ENCODE measurements around the gene APCDD1L. TPM values are rescaled to one million over a fixed set of nuclear protein-coding genes. Genes with fewer than 3 reads are reported as not detected.

Gene APCDD1L
- total and polyA plus RNA-seq, 4 donors = 0.02 to 0.74 (median 0.31) TPM

GRCh38 chr20:58454460-58454859 lies 60.7 kb downstream of the APCDD1L start:
- Histone ChIP-seq H3K36me3 (ENCODE audit: control insufficient read depth in 4 of 4, insufficient read depth in 4 of 4, low read length in 4 of 4) (peaks cover 0 to 2% (median 0%) of the 10 kb centered on the region in 4 donors), H3K27ac (ENCODE audit: low read depth in 1 of 2, low read length in 1 of 2) (no peak overlapping the region), H3K9ac (ENCODE audit: insufficient read depth in 1 of 2, low read length in 2 of 2) (no peak overlapping the region), H3K4me1 (ENCODE audit: control insufficient read depth in 5 of 5, insufficient read depth in 5 of 5, low read length in 5 of 5) (peaks cover 0 to 4% (median 0%) of the 10 kb centered on the region in 5 donors), H3K27me3 (ENCODE audit: control insufficient read depth in 3 of 3, insufficient read depth in 3 of 3, low read length in 2 of 3) (no peaks in the 10 kb centered on the region), H3K4me3 (no peak overlapping the region), H3K9me3 (ENCODE audit: control insufficient read depth in 4 of 4, insufficient read depth in 3 of 4, low read length in 3 of 4) (peaks cover 0 to 4% (median under 1%) of the 10 kb centered on the region in 4 donors)
- ATAC-seq (ENCODE audit: insufficient read depth, low FRiP score) = no peak
- TF ChIP-seq CTCF (IDR thresholded peaks at IDR 0.05; ENCODE audit: control extremely low read depth, extremely low read depth) = no peak
- no peak for DNase-seq

GRCh38 chr20:58453391-58453790 lies 61.8 kb downstream of the APCDD1L start:
- peaks cover 0 to 4% (median under 1%) of the 10 kb centered on the region in 4 donors for H3K9me3 ChIP-seq (ENCODE audit: control insufficient read depth in 4 of 4, insufficient read depth in 3 of 4, low read length in 3 of 4)
- H3K4me1 ChIP-seq (ENCODE audit: control insufficient read depth in 5 of 5, insufficient read depth in 5 of 5, low read length in 5 of 5) = peaks cover 0 to 10% (median 0%) of the 10 kb centered on the region in 5 donors
- no peak for TF ChIP-seq CTCF (IDR thresholded peaks at IDR 0.05; ENCODE audit: control extremely low read depth, extremely low read depth)
- H3K27me3 ChIP-seq (ENCODE audit: control insufficient read depth in 3 of 3, insufficient read depth in 3 of 3, low read length in 2 of 3) = no peaks in the 10 kb centered on the region
- no peak overlapping the region for H3K27ac ChIP-seq (ENCODE audit: low read depth in 1 of 2, low read length in 1 of 2)
- ATAC-seq (ENCODE audit: insufficient read depth, low FRiP score) (no peak), DNase-seq (no peak)
- no peak overlapping the region for H3K4me3 ChIP-seq
- peaks cover 0 to 5% (median 0%) of the 10 kb centered on the region in 4 donors for H3K36me3 ChIP-seq (ENCODE audit: control insufficient read depth in 4 of 4, insufficient read depth in 4 of 4, low read length in 4 of 4)
- H3K9ac ChIP-seq (ENCODE audit: insufficient read depth in 1 of 2, low read length in 2 of 2) = no peak overlapping the region
- WGBS, 2 donors = 83 to 93% methylated on average over 5 of the region's 5 CpGs

GRCh38 chr20:58452667-58453255 lies 62.4 kb downstream of the APCDD1L start:
- H3K4me3 ChIP-seq = no peak overlapping the region
- ATAC-seq (ENCODE audit: insufficient read depth, low FRiP score) (no peak), DNase-seq (no peak)
- no peak overlapping the region for H3K27ac ChIP-seq (ENCODE audit: low read depth in 1 of 2, low read length in 1 of 2)
- no peak overlapping the region for H3K9ac ChIP-seq (ENCODE audit: insufficient read depth in 1 of 2, low read length in 2 of 2)
- H3K4me1 ChIP-seq (ENCODE audit: control insufficient read depth in 5 of 5, insufficient read depth in 5 of 5, low read length in 5 of 5) = peaks cover 0 to 10% (median 0%) of the 10 kb centered on the region in 5 donors
- no peaks in the 10 kb centered on the region for H3K27me3 ChIP-seq (ENCODE audit: control insufficient read depth in 3 of 3, insufficient read depth in 3 of 3, low read length in 2 of 3)
- WGBS, 2 donors = 49 to 74% methylated on average over 4 of the region's 4 CpGs
- H3K36me3 ChIP-seq (ENCODE audit: control insufficient read depth in 4 of 4, insufficient read depth in 4 of 4, low read length in 4 of 4) = peaks cover 0 to 5% (median 0%) of the 10 kb centered on the region in 4 donors
- TF ChIP-seq CTCF (IDR thresholded peaks at IDR 0.05; ENCODE audit: control extremely low read depth, extremely low read depth) = no peak
- H3K9me3 ChIP-seq (ENCODE audit: control insufficient read depth in 4 of 4, insufficient read depth in 3 of 4, low read length in 3 of 4) = peaks cover 0 to 4% (median under 1%) of the 10 kb centered on the region in 4 donors

- no peak for TF ChIP-seq CTCF (IDR thresholded peaks at IDR 0.05; ENCODE audit: control extremely low read depth, extremely low read depth)
- no peak for DNase-seq
- 68 to 73% methylated on average over 10 of the region's 10 CpGs for WGBS, 2 donors
- Histone ChIP-seq H3K27me3 (ENCODE audit: control insufficient read depth in 3 of 3, insufficient read depth in 3 of 3, low read length in 2 of 3) (no peaks in the 10 kb centered on the region), H3K9ac (ENCODE audit: insufficient read depth in 1 of 2, low read length in 2 of 2) (no peak overlapping the region), H3K4me1 (ENCODE audit: control insufficient read depth in 5 of 5, insufficient read depth in 5 of 5, low read length in 5 of 5) (peaks cover 0 to 10% (median 0%) of the 10 kb centered on the region in 5 donors), H3K4me3 (no peak overlapping the region), H3K36me3 (ENCODE audit: control insufficient read depth in 4 of 4, insufficient read depth in 4 of 4, low read length in 4 of 4) (peaks cover under 1 to 16% (median 4%) of the 10 kb centered on the region in 4 donors), H3K27ac (ENCODE audit: low read depth in 1 of 2, low read length in 1 of 2) (no peak overlapping the region), H3K9me3 (ENCODE audit: control insufficient read depth in 4 of 4, insufficient read depth in 3 of 4, low read length in 3 of 4) (peaks cover 0 to 4% (median under 1%) of the 10 kb centered on the region in 4 donors)
- no peak for ATAC-seq (ENCODE audit: insufficient read depth, low FRiP score)
Observed at GRCh38 chr20:58450254-58450653, 64.9 kb downstream of the APCDD1L start.

Data from lung (tissue), 12 donors.